T-helper 2 cell (primary cell): ENCODE measurements around the gene CDH13.

ENCODE experiments used
- DNase-seq, 5 experiments: peaks; one replicate each; pipeline versions ENCODE4 v3.0.0 to v3.0.0-alpha.2; 2012 to 2022

The CDH13 gene

GRCh38 chr16:83737729-83738354, 1111.1 kb downstream of the CDH13 start:
- DNase-seq: no peak

- DNase-seq: no peak
Measured at GRCh38 chr16:83738923-83739503, 1112.2 kb downstream of the CDH13 start.

GRCh38 chr16:83742124-83742899, 1115.5 kb downstream of the CDH13 start:
- no peak for DNase-seq

GRCh38 chr16:83743241-83743640, 1116.5 kb downstream of the CDH13 start:
- DNase-seq: no peak

- no peak for DNase-seq
Measured at GRCh38 chr16:83743720-83744119, 1117.0 kb downstream of the CDH13 start.

GRCh38 chr16:83744441-83744981, 1117.7 kb downstream of the CDH13 start:
- DNase-seq: no peak

GRCh38 chr16:83746611-83747010, 1119.8 kb downstream of the CDH13 start:
- DNase-seq: no peak

GRCh38 chr16:83747936-83748335, 1121.2 kb downstream of the CDH13 start:
- no peak for DNase-seq

GRCh38 chr16:83755391-83755790, 1128.6 kb downstream of the CDH13 start:
- DNase-seq: no peak

GRCh38 chr16:83762141-83762991, 1135.6 kb downstream of the CDH13 start:
- DNase-seq: no peak

GRCh38 chr16:83762992-83763358, 1136.2 kb downstream of the CDH13 start:
- no peak for DNase-seq

- no peak for DNase-seq
Measured at GRCh38 chr16:83768986-83769385, 1142.2 kb downstream of the CDH13 start.

GRCh38 chr16:83769397-83770008, 1142.7 kb downstream of the CDH13 start:
- DNase-seq: no peak

- no peak for DNase-seq
Measured at GRCh38 chr16:83771306-83771942, 1144.7 kb downstream of the CDH13 start.

GRCh38 chr16:83772806-83773205, 1146.0 kb downstream of the CDH13 start:
- DNase-seq: no peak

- DNase-seq: no peak
Measured at GRCh38 chr16:83774066-83774465, 1147.3 kb downstream of the CDH13 start.

GRCh38 chr16:83776944-83777343, 1150.2 kb downstream of the CDH13 start:
- no peak for DNase-seq

GRCh38 chr16:83779886-83780285, 1153.1 kb downstream of the CDH13 start:
- no peak for DNase-seq

- DNase-seq: no peak
Measured at GRCh38 chr16:83785455-83785854, 1158.7 kb downstream of the CDH13 start.

- no peak for DNase-seq
Measured at GRCh38 chr16:83789642-83790401, 1163.1 kb downstream of the CDH13 start.

GRCh38 chr16:83791916-83792315, 1165.1 kb downstream of the CDH13 start:
- no peak for DNase-seq
